Measurements from ENCODE around the gene ASB11. TPM values are rescaled to one million over a fixed set of nuclear protein-coding genes. Genes with fewer than 3 reads are reported as not detected.
A peak's percentile ranks its signal among the peaks of the same experiment; 100 is the strongest.

Gene ASB11
- total and polyA plus RNA-seq, 8 donors: 0.15 to 9.8 (median 2.4) TPM; not detected in 2

DNA sequence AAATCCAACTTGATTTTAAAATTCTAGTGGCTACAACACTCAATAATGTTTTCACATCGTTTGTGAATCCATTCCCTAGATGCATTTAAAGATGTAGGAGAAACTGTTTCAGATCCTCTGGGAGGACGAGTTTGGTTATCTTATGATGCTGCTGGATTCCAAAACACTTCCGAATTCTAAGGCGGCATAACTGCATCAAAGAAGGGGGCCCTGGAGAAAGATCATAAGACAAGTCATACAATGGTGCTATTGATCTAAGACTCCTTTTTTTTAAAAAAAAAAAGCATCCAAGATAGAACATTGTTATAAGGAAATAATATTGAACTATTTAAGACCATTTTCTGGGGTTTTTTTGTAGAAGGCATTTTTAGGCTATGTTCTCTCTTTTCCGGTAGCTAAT is 71.0 kb downstream of the ASB11 start:
- H3K27ac ChIP-seq: no peak overlapping the region
- TF ChIP-seq EP300 (IDR thresholded peaks at IDR 0.05) (no peak), POLR2AphosphoS5 (IDR thresholded peaks at IDR 0.05) (no peak), POLR2A (IDR thresholded peaks at IDR 0.05) (no peak)
- TF ChIP-seq, protein P1, sequence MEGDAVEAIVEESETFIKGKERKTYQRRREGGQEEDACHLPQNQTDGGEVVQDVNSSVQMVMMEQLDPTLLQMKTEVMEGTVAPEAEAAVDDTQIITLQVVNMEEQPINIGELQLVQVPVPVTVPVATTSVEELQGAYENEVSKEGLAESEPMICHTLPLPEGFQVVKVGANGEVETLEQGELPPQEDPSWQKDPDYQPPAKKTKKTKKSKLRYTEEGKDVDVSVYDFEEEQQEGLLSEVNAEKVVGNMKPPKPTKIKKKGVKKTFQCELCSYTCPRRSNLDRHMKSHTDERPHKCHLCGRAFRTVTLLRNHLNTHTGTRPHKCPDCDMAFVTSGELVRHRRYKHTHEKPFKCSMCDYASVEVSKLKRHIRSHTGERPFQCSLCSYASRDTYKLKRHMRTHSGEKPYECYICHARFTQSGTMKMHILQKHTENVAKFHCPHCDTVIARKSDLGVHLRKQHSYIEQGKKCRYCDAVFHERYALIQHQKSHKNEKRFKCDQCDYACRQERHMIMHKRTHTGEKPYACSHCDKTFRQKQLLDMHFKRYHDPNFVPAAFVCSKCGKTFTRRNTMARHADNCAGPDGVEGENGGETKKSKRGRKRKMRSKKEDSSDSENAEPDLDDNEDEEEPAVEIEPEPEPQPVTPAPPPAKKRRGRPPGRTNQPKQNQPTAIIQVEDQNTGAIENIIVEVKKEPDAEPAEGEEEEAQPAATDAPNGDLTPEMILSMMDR (IDR thresholded peaks at IDR 0.05): no peak
- no peak overlapping the region for H3K4me3 ChIP-seq
- intact Hi-C loops (cut with DNase I; ENCODE audit: low total_unique reads): no loop called here
- 71 to 90% (median 84%) methylated on average over 5 of the region's 5 CpGs for WGBS, 5 donors
- no peaks in the 10 kb centered on the region for H3K9me3 ChIP-seq
- H3K36me3 ChIP-seq: no peaks in the 10 kb centered on the region
- no peak for DNase-seq
- no peaks in the 10 kb centered on the region for H3K27me3 ChIP-seq
- H3K4me1 ChIP-seq: no peaks in the 10 kb centered on the region

DNA sequence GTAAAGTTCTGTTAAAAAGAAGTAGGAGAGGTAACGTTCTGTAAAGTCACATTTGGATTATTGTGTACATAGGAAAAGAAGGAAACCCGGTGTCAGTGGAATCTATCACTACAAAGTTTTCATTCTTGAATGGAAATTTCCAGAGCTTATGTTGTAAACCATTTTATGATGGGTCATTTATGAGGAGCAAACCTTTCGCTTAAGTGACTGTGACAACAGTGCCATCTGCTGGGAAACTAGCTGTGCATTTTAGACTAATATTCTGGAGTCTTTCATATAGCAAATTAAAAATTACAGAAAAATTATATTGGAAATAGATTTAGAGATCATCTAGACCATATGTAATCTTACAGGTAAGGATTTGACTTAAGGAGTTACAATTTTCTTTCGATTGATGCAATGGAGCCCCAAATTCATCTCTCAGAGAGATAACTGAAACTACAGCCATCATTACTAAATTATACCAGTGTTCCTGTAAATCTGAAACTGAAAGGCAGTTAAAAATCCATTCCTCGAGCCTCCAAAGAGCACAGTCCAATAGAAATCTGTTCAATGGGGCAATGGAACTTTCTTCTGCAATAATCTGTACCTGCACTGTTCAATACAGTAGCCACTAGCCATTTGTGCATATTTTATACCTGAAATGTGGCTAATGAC is 72.4 kb downstream of the ASB11 start:
- TF ChIP-seq, protein P1 (IDR thresholded peaks at IDR 0.05): peak in 4 of 7 experiments; percentile 12 to 48 (median 32)
- TF ChIP-seq POLR2A (IDR thresholded peaks at IDR 0.05): no peak
- 7 to 14% (median 7%) methylated on average over 5 of the region's 5 CpGs for WGBS, 5 donors
- Histone ChIP-seq H3K27me3 (no peaks in the 10 kb centered on the region), H3K27ac (no peak overlapping the region), H3K9me3 (no peaks in the 10 kb centered on the region), H3K36me3 (no peaks in the 10 kb centered on the region), H3K4me1 (no peaks in the 10 kb centered on the region), H3K4me3 (no peak overlapping the region)
- DNase-seq: peak in 1 of 2 donors; percentile 82
- intact Hi-C loops (cut with DNase I; ENCODE audit: low total_unique reads): no loop called here

DNA sequence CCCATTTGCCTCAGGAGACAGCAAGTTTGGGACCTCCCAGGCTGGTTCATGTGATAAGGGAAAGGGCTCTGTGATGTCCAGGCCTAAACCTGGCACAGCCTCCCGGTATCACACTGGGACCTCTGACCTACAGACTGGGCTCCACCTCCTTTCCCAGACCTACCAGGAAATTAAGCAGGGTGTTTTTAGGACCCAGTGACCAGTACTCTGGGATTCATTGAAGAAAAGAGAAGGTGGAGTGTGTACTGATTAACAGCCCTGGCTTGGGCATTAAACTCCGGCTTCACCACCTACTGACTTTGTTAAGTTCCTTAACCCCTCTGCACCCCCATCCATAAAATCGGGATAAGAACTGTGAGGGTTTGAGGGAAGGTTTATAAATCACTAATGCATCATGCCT is 74.1 kb downstream of the ASB11 start:
- Histone ChIP-seq H3K27ac (no peak overlapping the region), H3K27me3 (no peaks in the 10 kb centered on the region), H3K9me3 (no peaks in the 10 kb centered on the region), H3K4me1 (no peaks in the 10 kb centered on the region), H3K36me3 (no peaks in the 10 kb centered on the region), H3K4me3 (no peak overlapping the region)
- intact Hi-C loops (cut with DNase I; ENCODE audit: low total_unique reads): no loop called here
- TF ChIP-seq, protein P1 (IDR thresholded peaks at IDR 0.05): no peak
- no peak for TF ChIP-seq POLR2AphosphoS5 (IDR thresholded peaks at IDR 0.05)
- TF ChIP-seq POLR2A (IDR thresholded peaks at IDR 0.05): no peak
- no peak for TF ChIP-seq EP300 (IDR thresholded peaks at IDR 0.05)
- DNase-seq: peak in 1 of 2 donors; percentile 5
- WGBS, 5 donors: 22 to 46% (median 36%) methylated on average over 2 to 3 of the region's 3 CpGs

DNA sequence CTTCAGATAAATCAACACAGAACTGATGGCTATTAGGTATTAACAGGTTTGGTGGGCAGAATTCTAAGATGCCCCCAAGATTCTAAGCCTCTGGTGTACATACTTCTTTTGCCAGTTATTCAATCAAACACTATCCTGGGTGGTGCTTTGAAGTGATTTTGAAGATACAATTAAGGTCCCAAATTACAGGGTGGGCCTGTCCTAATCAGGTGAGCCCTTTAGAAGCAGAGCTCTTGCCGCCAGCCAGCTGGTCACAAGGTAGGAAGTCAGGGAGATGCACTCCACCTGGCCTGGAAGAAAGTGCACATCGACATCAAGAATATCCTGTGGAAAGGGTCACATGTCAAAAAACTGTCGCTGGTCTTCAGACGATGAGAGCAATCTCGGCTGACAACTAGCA is 75.0 kb downstream of the ASB11 start:
- no peaks in the 10 kb centered on the region for H3K36me3 ChIP-seq
- TF ChIP-seq, protein P1 (IDR thresholded peaks at IDR 0.05): no peak
- TF ChIP-seq EP300 (IDR thresholded peaks at IDR 0.05) (no peak), POLR2AphosphoS5 (IDR thresholded peaks at IDR 0.05) (no peak), POLR2A (IDR thresholded peaks at IDR 0.05) (no peak)
- no peak overlapping the region for H3K4me3 ChIP-seq
- no peaks in the 10 kb centered on the region for H3K9me3 ChIP-seq
- no peak for DNase-seq
- no peaks in the 10 kb centered on the region for H3K4me1 ChIP-seq
- H3K27ac ChIP-seq: no peak overlapping the region
- 87 to 95% (median 91%) methylated on average over 4 to 5 of the region's 5 CpGs for WGBS, 5 donors
- H3K27me3 ChIP-seq: no peaks in the 10 kb centered on the region
- intact Hi-C loops (cut with DNase I; ENCODE audit: low total_unique reads): no loop called here

Data from stomach (tissue), 9 donors.